GM18498 (cell line): ENCODE measurements around the gene LCE3D.

Experiments
- ATAC-seq: cut with Tn5 transposase; IDR thresholded peaks from one replicate; pipeline ENCODE4 v1.9.1; 2021; ENCODE audit warnings: mild to moderate bottlenecking, moderate library complexity; ENCODE audit not compliant: unreplicated experiment

LCE3D gene

DNA sequence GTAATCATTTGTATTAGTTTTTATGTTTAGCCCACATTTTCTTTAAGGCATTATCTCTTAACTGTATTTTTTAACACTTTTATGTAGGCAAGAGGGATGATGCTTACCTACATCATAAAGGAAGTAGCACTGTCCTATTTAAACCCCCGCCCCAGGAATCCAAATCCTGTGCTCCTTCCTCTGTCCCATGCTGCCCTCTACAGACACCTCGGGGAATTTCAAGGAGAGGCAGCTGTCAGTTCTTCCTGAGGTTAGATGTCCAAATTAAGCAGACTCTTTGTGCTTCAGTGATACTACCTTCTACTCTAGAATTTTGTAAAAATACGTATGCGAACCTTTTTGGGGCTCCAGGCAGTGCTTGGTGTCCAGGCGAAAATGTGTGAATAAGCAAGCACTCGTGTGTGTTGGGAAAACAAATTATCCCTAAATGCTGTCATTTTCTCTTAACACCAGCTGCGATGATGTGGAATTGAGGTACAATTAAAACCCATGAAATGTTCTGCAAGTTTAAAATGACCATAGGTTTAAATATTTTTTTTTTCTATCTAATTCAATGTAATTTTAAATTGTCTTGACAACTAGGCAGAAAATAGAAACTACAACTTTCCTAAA is 46.9 kb downstream of the LCE3D start:
- ATAC-seq: no peak
